ENCODE measurements around the gene BSCL2. TPM values are rescaled to one million over a fixed set of nuclear protein-coding genes. Genes with fewer than 3 reads are reported as not detected.

BSCL2 gene
- polyA plus RNA-seq, 1 experiment = 42.8 TPM

GRCh38 chr11:62689421-62690183 lies 17.6 kb downstream of the BSCL2 start, which contains the start of gene LRRN4CL:
Gene LRRN4CL (minus strand): TSS chr11:62689530. CDS start chr11:62688508, 1,022 bp downstream.
- H3K27ac ChIP-seq (ENCODE audit: low read depth, low read length) = peak within 1 kb of the TSS; percentile 92
- H3K27me3 ChIP-seq (ENCODE audit: control insufficient read depth, insufficient read depth, low read length) = no peaks in the 10 kb centered on the region
- no peak for TF ChIP-seq CTCF (IDR thresholded peaks at IDR 0.05; ENCODE audit: low read depth, low read length)
- peak; percentile 85 for DNase-seq (ENCODE audit: low read depth, low spot score)
- POLR2A ChIA-PET = interaction anchor here (0.5 to 3.4 kb wide), 21 partner anchors 9 to 862 kb away, joined by 3 to 35 read pairs (median 7); partner anchors contain the start of genes B3GAT3, C11orf98, CSKMT and EEF1G
- H3K9me3 ChIP-seq (ENCODE audit: control insufficient read depth, insufficient read depth, low read length) = no peaks in the 10 kb centered on the region
- CTCF ChIA-PET = interaction anchor here (0.5 to 2.7 kb wide), 6 partner anchors 9 to 313 kb away, joined by 3 to 31 read pairs (median 4); partner anchors contain the start of gene LBHD1
- peak within 1 kb of the TSS; percentile 48 for H3K4me3 ChIP-seq (ENCODE audit: low read depth, low read length)

- no peaks in the 10 kb centered on the region for H3K9me3 ChIP-seq (ENCODE audit: control insufficient read depth, insufficient read depth, low read length)
- no peak for DNase-seq (ENCODE audit: low read depth, low spot score)
- ChIA-PET POLR2A (interaction anchor here (1.3 to 3.4 kb wide), 9 partner anchors 7 to 153 kb away, joined by 5 to 35 read pairs (median 13); partner anchors contain the start of genes C11orf98, CSKMT, INTS5 and LBHD1), CTCF (interaction anchor here (2.7 kb wide), 1 partner anchor 8 kb away, joined by 31 read pairs; no protein-coding TSS in a partner anchor)
- no peaks in the 10 kb centered on the region for H3K27me3 ChIP-seq (ENCODE audit: control insufficient read depth, insufficient read depth, low read length)
- no peak for TF ChIP-seq CTCF (IDR thresholded peaks at IDR 0.05; ENCODE audit: low read depth, low read length)
- peak overlapping the region; percentile 10; the same call in 1 of the 2 replicates for H3K4me3 ChIP-seq (ENCODE audit: low read depth, low read length)
- H3K27ac ChIP-seq (ENCODE audit: low read depth, low read length) = peak overlapping the region; percentile 92
Observed at GRCh38 chr11:62688491-62688890, 18.7 kb downstream of the BSCL2 start.

- Histone ChIP-seq H3K27me3 (ENCODE audit: control insufficient read depth, insufficient read depth, low read length) (no peaks in the 10 kb centered on the region), H3K27ac (ENCODE audit: low read depth, low read length) (no peak overlapping the region), H3K4me3 (ENCODE audit: low read depth, low read length) (peak overlapping the region; percentile 1; the same call in 1 of the 2 replicates), H3K9me3 (ENCODE audit: control insufficient read depth, insufficient read depth, low read length) (no peaks in the 10 kb centered on the region)
- no peak for TF ChIP-seq CTCF (IDR thresholded peaks at IDR 0.05; ENCODE audit: low read depth, low read length)
- DNase-seq (ENCODE audit: low read depth, low spot score) = no peak
- POLR2A ChIA-PET = interaction anchor here (3.4 kb wide), 1 partner anchor 22 kb away, joined by 35 read pairs; the partner anchor contains the start of genes C11orf98 and CSKMT
- CTCF ChIA-PET = no interaction called here
Observed at GRCh38 chr11:62687508-62688396, 19.5 kb downstream of the BSCL2 start.

GRCh38 chr11:62682518-62682917 lies 24.7 kb downstream of the BSCL2 start:
- Histone ChIP-seq H3K27ac (ENCODE audit: low read depth, low read length) (no peak overlapping the region), H3K4me3 (ENCODE audit: low read depth, low read length) (no peak overlapping the region), H3K9me3 (ENCODE audit: control insufficient read depth, insufficient read depth, low read length) (peaks cover 4% of the 10 kb centered on the region; the same call in 1 of the 2 replicates), H3K27me3 (ENCODE audit: control insufficient read depth, insufficient read depth, low read length) (no peaks in the 10 kb centered on the region)
- ChIA-PET POLR2A (no interaction called here), CTCF (interaction anchor here (1.4 kb wide), 1 partner anchor 11 kb away, joined by 4 read pairs; no protein-coding TSS in a partner anchor)
- no peak for DNase-seq (ENCODE audit: low read depth, low spot score)
- no peak for TF ChIP-seq CTCF (IDR thresholded peaks at IDR 0.05; ENCODE audit: low read depth, low read length)

Measured in AG04450 (cell line).